ENCODE results near the gene PROSER1. TPM values are rescaled to one million over a fixed set of nuclear protein-coding genes. Genes with fewer than 3 reads are reported as not detected.

The PROSER1 gene
- total RNA-seq, 4 donors from 2014 or later: 22.7 to 63.6 (median 30.7) TPM

GRCh38 chr13:39039041-39039440 is 1.2 kb upstream of the PROSER1 start:
- Histone ChIP-seq H3K36me3 (no peaks in the 10 kb centered on the region), H3K9me3 (no peaks in the 10 kb centered on the region), H3K4me3 (replicated peaks in 1 of 3) (peak overlapping the region in 2 of 3 donors; percentile 82 to 99), H3K27ac (peak overlapping the region in 2 of 3 donors; percentile 55 to 72), H3K27me3 (no peaks in the 10 kb centered on the region), H3K4me1 (peaks cover 15 to 33% of the 10 kb centered on the region in 2 donors)
- no peak for DNase-seq
- TF ChIP-seq CTCF (IDR thresholded peaks at IDR 0.05) (no peak), POLR2A (IDR thresholded peaks at IDR 0.05) (no peak)
- WGBS, 2 donors: 20 to 25% methylated on average over 7 of the region's 7 CpGs
- intact Hi-C loops (cut with DNase I): no loop called here

- peak; percentile 10 to 26 for DNase-seq
- no peak for TF ChIP-seq CTCF (IDR thresholded peaks at IDR 0.05)
- no peak for TF ChIP-seq POLR2A (IDR thresholded peaks at IDR 0.05)
- H3K9me3 ChIP-seq: no peaks in the 10 kb centered on the region
- WGBS, 2 donors: 0% methylated on average over 15 of the region's 15 CpGs
- H3K27me3 ChIP-seq: no peaks in the 10 kb centered on the region
- peaks cover 15 to 33% of the 10 kb centered on the region in 2 donors for H3K4me1 ChIP-seq
- peak overlapping the region; percentile 71 to 99 (median 82) for H3K4me3 ChIP-seq (replicated peaks in 1 of 3)
- H3K36me3 ChIP-seq: no peaks in the 10 kb centered on the region
- intact Hi-C loops (cut with DNase I): no loop called here
- peak overlapping the region; percentile 55 to 72 (median 67) for H3K27ac ChIP-seq
These were observed 711 bp upstream of the PROSER1 start for GRCh38 chr13:39038569-39039030.

- 0% methylated on average over 10 to 20 of the region's 39 CpGs for WGBS, 2 donors
These were observed 444 bp downstream of the PROSER1 start for GRCh38 chr13:39037410-39037879.

GRCh38 chr13:39036212-39036611 is 1.7 kb downstream of the PROSER1 start:
- H3K36me3 ChIP-seq: no peaks in the 10 kb centered on the region
- H3K9me3 ChIP-seq: no peaks in the 10 kb centered on the region
- no peak for TF ChIP-seq POLR2A (IDR thresholded peaks at IDR 0.05)
- TF ChIP-seq CTCF (IDR thresholded peaks at IDR 0.05): no peak
- 2% methylated on average over 9 of the region's 9 CpGs for WGBS, 2 donors
- H3K4me3 ChIP-seq (replicated peaks in 1 of 3): peak overlapping the region; percentile 64 to 82 (median 72)
- H3K27me3 ChIP-seq: no peaks in the 10 kb centered on the region
- H3K27ac ChIP-seq: no peak overlapping the region
- intact Hi-C loops (cut with DNase I): no loop called here
- DNase-seq: peak in 1 of 2 donors; percentile 9
- peaks cover 15 to 33% of the 10 kb centered on the region in 2 donors for H3K4me1 ChIP-seq

More at GRCh38 chr13:39037410-39037879, 444 bp downstream of the PROSER1 start:
- H3K4me3 ChIP-seq (replicated peaks in 1 of 3): peak overlapping the region; percentile 64 to 82 (median 72)
- TF ChIP-seq CTCF (IDR thresholded peaks at IDR 0.05) (no peak), POLR2A (IDR thresholded peaks at IDR 0.05) (peak in 1 of 2 donors; percentile 59)
- no peaks in the 10 kb centered on the region for H3K36me3 ChIP-seq
- no peak for DNase-seq
- no peaks in the 10 kb centered on the region for H3K9me3 ChIP-seq
- H3K4me1 ChIP-seq: peaks cover 15 to 33% of the 10 kb centered on the region in 2 donors
- intact Hi-C loops (cut with DNase I): no loop called here
- peak overlapping the region in 2 of 3 donors; percentile 55 to 72 for H3K27ac ChIP-seq
- H3K27me3 ChIP-seq: no peaks in the 10 kb centered on the region

GRCh38 chr13:39035799-39036198 is 2.1 kb downstream of the PROSER1 start:
- DNase-seq: no peak
- no peaks in the 10 kb centered on the region for H3K9me3 ChIP-seq
- intact Hi-C loops (cut with DNase I): no loop called here
- no peak overlapping the region for H3K27ac ChIP-seq
- H3K27me3 ChIP-seq: no peaks in the 10 kb centered on the region
- no peak for TF ChIP-seq POLR2A (IDR thresholded peaks at IDR 0.05)
- no peak for TF ChIP-seq CTCF (IDR thresholded peaks at IDR 0.05)
- H3K4me1 ChIP-seq: peaks cover 15 to 33% of the 10 kb centered on the region in 2 donors
- WGBS, 2 donors: 37 to 40% methylated on average over 2 of the region's 2 CpGs
- no peaks in the 10 kb centered on the region for H3K36me3 ChIP-seq
- peak overlapping the region in 2 of 3 donors; percentile 2 to 72 for H3K4me3 ChIP-seq (replicated peaks in 1 of 3)

Data from thyroid gland (tissue), 4 donors.